ENCODE measurements around the gene NDUFV1. TPM values are rescaled to one million over a fixed set of nuclear protein-coding genes. Genes with fewer than 3 reads are reported as not detected.
A peak's percentile ranks its signal among the peaks of the same experiment; 100 is the strongest.

Gene NDUFV1
- polyA plus RNA-seq, 3 donors = 71.6 to 174 (median 72.1) TPM

DNA sequence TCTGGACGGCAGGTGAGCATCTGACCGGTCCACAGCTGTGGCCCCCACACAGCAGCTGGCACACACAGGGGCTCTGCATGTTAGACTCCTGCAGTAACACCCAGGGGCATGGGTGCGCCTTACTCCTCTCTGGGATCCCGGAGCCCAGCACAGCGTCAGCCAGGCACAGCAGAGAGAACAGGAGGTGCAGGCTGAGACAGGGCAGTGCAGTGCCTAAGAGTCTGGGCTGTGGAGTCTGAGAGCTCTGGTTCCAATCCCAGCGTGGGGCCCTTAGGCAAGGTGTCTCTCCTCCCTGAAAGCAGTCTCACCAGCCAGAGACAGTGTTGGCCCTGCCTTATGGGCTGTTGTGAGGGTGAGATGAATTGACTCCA is 20.7 kb downstream of the NDUFV1 start:
- Histone ChIP-seq H2AFZ (ENCODE audit: insufficient read depth, low read depth, low read length, poor library complexity, severe bottlenecking) (no peak overlapping the region), H3K9ac (ENCODE audit: insufficient read depth, low read length, poor library complexity, severe bottlenecking) (no peak overlapping the region), H3K4me2 (replicated peaks; ENCODE audit: extremely low read depth, low read length, poor library complexity, severe bottlenecking) (no peak overlapping the region), H3K36me3 (replicated peaks in 1 of 2; ENCODE audit: control insufficient read depth in 1 of 2, insufficient read depth in 2 of 2, low read length in 2 of 2) (no peaks in the 10 kb centered on the region), H3K4me1 (ENCODE audit: control insufficient read depth in 1 of 2, insufficient read depth in 2 of 2, low read length in 2 of 2) (peaks cover 16 to 21% of the 10 kb centered on the region in 2 donors), H3K9me3 (replicated peaks in 1 of 2; ENCODE audit: control insufficient read depth in 1 of 2, insufficient read depth in 1 of 2, low read length in 2 of 2) (no peaks in the 10 kb centered on the region), H3K27me3 (ENCODE audit: control insufficient read depth in 2 of 2, insufficient read depth in 2 of 2, low read length in 2 of 2) (no peaks in the 10 kb centered on the region), H3K27ac (ENCODE audit: low read depth in 1 of 2, low read length in 2 of 2) (no peak overlapping the region), H3K79me2 (ENCODE audit: insufficient read depth, low read length) (no peaks in the 10 kb centered on the region), H4K20me1 (ENCODE audit: insufficient read depth, low read length) (no peaks in the 10 kb centered on the region), H3K4me3 (replicated peaks in 1 of 3; ENCODE audit: low read depth in 2 of 3, low read length in 3 of 3) (no peak overlapping the region)
- Mint-ChIP-seq H3K4me3 (no peak overlapping the region), H3K36me3 (no peaks in the 10 kb centered on the region), H3K27me3 (ENCODE audit: low read depth in 3 of 3) (peaks cover 3 to 5% (median 4%) of the 10 kb centered on the region in 3 donors), H3K27ac (peak overlapping the region in 1 of 7 donors; percentile 39), H3K4me1 (peaks cover 10% of the 10 kb centered on the region), H3K9me3 (peaks cover 0 to 7% (median 0%) of the 10 kb centered on the region in 7 donors)
- no peak for DNase-seq
- intact Hi-C loops (cut with micrococcal nuclease) = loop anchor here (5.0 to 10.0 kb wide), 2 partner anchors 85 to 87 kb away; no protein-coding TSS in a partner anchor
- TF ChIP-seq, protein P1, sequence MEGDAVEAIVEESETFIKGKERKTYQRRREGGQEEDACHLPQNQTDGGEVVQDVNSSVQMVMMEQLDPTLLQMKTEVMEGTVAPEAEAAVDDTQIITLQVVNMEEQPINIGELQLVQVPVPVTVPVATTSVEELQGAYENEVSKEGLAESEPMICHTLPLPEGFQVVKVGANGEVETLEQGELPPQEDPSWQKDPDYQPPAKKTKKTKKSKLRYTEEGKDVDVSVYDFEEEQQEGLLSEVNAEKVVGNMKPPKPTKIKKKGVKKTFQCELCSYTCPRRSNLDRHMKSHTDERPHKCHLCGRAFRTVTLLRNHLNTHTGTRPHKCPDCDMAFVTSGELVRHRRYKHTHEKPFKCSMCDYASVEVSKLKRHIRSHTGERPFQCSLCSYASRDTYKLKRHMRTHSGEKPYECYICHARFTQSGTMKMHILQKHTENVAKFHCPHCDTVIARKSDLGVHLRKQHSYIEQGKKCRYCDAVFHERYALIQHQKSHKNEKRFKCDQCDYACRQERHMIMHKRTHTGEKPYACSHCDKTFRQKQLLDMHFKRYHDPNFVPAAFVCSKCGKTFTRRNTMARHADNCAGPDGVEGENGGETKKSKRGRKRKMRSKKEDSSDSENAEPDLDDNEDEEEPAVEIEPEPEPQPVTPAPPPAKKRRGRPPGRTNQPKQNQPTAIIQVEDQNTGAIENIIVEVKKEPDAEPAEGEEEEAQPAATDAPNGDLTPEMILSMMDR (IDR thresholded peaks at IDR 0.05) = no peak
- 96% methylated on average over 6 of the region's 6 CpGs for WGBS (ENCODE audit: insufficient coverage)

DNA sequence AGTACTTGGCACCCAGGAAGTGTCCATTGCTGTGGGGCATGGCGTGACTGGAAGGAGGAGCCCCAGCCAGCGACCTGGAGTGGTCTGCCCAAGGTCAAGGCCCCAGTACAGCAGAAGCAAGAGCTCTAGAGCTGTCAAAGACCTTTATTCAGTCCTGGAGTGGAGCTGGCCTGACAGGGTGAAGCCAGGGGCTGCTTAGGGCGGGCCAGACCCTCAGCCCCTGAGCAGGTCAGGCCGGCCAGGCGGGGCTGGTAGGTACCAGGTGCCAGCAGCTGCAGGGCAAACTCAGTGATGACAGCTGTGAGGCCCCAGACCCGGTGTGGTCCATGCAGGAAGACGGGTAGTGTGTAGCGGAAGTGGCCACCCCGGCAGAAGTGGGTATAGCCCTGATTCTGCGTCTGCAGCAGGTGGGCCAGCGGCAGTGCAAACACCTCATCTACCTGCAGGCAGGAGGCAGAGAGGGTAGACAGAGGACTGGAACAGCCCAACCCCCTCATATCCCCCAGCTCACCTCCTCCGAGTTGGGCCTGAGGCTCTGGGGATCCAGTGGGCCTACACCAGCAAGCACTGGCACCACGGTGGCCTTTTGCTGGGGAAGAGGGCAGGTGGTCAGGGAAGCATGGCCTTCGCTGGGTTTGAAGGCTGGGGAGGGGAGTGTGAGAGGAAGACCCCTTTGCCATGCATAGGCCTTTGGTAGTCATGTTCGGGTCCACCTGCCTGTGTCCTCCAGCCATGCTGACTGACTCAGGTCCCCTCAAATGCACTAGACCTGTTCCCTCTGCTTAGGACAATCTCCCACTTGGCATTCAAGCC is 21.3 kb downstream of the NDUFV1 start:
- Mint-ChIP-seq H3K4me3 (peak overlapping the region in 1 of 2 donors; percentile 39), H3K9me3 (peaks cover 0 to 7% (median 0%) of the 10 kb centered on the region in 7 donors), H3K36me3 (no peaks in the 10 kb centered on the region), H3K27ac (no peak overlapping the region), H3K4me1 (peaks cover 10% of the 10 kb centered on the region), H3K27me3 (ENCODE audit: low read depth in 3 of 3) (peaks cover 3 to 5% (median 4%) of the 10 kb centered on the region in 3 donors)
- Histone ChIP-seq H2AFZ (ENCODE audit: insufficient read depth, low read depth, low read length, poor library complexity, severe bottlenecking) (no peak overlapping the region), H3K36me3 (replicated peaks in 1 of 2; ENCODE audit: control insufficient read depth in 1 of 2, insufficient read depth in 2 of 2, low read length in 2 of 2) (no peaks in the 10 kb centered on the region), H3K4me1 (ENCODE audit: control insufficient read depth in 1 of 2, insufficient read depth in 2 of 2, low read length in 2 of 2) (peaks cover 16 to 21% of the 10 kb centered on the region in 2 donors), H3K4me3 (replicated peaks in 1 of 3; ENCODE audit: low read depth in 2 of 3, low read length in 3 of 3) (no peak overlapping the region), H4K20me1 (ENCODE audit: insufficient read depth, low read length) (no peaks in the 10 kb centered on the region), H3K27me3 (ENCODE audit: control insufficient read depth in 2 of 2, insufficient read depth in 2 of 2, low read length in 2 of 2) (no peaks in the 10 kb centered on the region), H3K9ac (ENCODE audit: insufficient read depth, low read length, poor library complexity, severe bottlenecking) (no peak overlapping the region), H3K79me2 (ENCODE audit: insufficient read depth, low read length) (no peaks in the 10 kb centered on the region), H3K27ac (ENCODE audit: low read depth in 1 of 2, low read length in 2 of 2) (no peak overlapping the region), H3K9me3 (replicated peaks in 1 of 2; ENCODE audit: control insufficient read depth in 1 of 2, insufficient read depth in 1 of 2, low read length in 2 of 2) (no peaks in the 10 kb centered on the region), H3K4me2 (replicated peaks; ENCODE audit: extremely low read depth, low read length, poor library complexity, severe bottlenecking) (no peak overlapping the region)
- intact Hi-C loops (cut with micrococcal nuclease) = loop anchor here (5.0 to 10.0 kb wide), 2 partner anchors 84 to 87 kb away; no protein-coding TSS in a partner anchor
- 95% methylated on average over 13 of the region's 15 CpGs for WGBS (ENCODE audit: insufficient coverage)
- TF ChIP-seq, protein P1 (IDR thresholded peaks at IDR 0.05) = no peak
- no peak for DNase-seq
